GM18519 (cell line): ENCODE results near the gene WRNIP1.

Experiments
- ATAC-seq: cut with Tn5 transposase; IDR thresholded peaks from one replicate; pipeline ENCODE4 v1.9.1; 2021; ENCODE audit warnings: mild to moderate bottlenecking, moderate library complexity; ENCODE audit not compliant: unreplicated experiment, low FRiP score

Gene WRNIP1

DNA sequence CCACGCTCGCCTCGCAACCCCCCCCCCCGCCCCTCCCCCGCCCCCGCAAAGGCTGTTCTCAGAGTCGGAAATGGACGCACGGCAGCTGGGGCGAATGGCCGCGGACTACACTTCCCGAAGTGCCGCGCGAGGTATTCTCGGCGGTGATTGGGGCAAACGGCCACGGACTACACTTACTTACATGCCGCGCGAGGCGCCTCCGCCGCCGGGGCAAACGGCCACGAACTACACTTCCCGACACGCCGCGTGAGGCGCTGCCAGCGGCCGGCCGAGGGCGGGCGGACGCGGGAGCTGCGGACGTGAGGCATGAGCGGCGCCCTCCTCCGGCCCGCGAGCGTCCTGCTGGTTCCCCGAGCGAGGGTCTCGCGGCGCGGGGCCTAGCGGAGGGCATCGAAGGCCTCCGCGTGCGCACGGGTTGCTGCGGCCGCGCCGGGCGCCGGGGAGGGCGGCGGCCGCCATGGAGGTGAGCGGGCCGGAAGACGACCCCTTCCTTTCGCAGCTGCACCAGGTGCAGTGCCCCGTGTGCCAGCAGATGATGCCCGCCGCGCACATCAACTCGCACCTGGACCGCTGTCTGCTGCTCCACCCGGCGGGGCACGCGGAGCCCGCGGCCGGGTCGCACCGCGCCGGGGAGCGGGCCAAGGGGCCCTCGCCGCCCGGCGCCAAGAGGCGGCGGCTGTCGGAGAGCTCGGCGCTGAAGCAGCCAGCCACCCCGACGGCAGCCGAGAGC, at the start of gene WRNIP1:
WRNIP1 (plus strand) TSS at position 228 of the 730 bp plus-strand sequence; CDS start at position 458, 230 bp downstream.
- peak; percentile 82 for ATAC-seq

DNA sequence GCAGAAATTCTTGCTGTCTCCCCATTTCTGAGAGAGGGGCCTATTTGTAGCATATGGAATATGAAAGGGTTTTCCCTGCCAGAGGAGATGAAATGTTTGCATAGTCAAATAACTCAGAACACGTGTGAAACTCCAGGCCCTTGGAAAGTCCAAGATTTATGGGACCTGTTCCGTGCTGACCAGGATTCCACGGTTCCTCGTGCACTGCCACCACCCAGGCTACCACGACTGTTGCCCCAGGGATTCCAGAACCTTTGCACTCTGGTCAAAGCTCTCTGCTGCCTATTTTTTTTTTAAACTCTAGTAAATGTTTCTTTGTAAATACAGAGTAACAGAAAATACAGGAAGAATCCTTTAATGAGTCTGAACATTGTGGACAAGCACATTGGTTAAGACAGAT, 49.5 kb upstream of the WRNIP1 start:
- no peak for ATAC-seq

DNA sequence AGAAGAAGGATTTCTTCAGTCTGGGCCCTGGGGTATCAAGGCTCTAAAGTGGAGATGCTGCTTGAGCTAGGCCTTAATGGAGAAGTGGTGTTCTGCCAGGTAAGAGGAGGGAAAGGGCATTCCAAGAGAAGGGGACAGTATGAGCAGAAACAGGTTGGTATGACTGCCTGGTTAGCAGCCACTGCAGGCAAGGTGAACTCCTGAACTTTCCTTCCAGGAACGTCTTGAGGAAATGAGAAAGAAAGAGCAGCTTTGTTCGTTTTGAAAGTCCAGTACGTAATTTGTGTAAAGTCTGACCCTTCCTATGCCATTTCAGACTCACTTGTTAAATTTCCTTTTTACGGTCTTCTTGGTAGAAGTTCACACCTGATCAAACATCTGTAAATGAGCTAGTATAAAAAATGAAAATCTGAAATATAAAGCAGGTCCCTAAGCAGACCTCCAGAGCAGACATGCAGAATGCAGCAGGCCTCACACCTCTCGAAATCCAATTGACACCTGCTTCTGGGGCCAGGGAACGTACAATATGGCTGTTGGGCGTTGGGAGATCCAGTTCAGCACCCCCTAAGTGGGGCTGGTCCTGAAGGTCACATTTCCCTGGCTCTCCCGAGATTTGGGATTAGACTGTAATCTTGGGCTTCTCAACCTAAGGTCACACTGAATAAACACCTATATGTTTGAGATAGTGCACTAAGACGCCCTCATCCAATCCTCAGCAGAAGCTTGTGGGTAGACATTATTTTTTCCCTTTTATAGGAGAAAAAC, 48.1 kb upstream of the WRNIP1 start:
- no peak for ATAC-seq

DNA sequence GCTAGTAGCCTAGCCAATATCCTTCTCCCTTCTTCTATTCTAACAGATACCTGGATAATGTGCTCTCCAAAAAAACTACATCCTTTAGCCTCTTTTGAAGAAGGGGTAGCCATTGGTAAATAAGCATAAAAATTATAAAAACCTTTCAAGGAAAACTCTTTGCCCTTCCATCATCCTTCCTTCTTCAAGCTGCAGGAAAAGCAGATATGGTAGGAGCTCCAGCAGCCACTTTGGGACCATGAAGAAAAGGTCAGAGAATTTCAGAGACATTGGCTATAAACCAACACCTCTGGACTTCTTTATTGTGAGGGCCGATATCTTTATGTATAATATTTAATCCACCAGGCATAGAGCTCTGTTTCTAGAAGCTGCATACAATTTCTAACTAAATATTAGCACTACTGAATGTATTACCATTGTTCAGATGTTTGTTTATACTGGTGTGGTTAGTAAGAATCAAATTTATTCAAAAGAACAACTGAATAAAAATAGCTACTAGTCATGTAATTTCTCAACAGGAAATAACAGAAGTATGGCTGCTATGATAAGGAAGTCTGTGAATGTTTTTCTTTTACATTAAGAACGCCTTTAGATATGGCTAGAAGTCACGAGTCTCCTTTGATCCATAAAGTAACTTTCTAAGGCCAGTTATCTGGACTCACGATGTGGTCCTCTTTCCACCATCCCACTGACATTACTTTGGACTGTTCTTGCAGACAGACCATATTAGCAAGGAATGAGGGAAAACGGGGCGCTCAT, 46.7 kb upstream of the WRNIP1 start:
- no peak for ATAC-seq

DNA sequence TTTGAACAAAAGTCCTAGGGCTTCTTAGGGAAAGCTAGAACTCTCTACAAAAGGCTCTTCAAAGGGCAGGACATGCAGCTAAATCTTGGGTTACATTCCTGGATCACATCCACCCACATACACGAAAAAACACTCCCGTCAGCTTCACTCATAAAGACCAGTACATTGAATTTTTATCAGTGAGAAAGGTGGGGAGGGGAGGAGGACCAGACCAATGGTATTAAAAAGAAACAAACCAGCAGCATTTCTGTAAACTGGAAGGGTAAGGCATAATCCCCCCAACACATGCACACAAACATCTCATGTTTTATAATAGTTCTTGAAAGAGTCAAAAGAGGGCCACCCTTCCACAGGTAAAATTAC, 46.1 kb upstream of the WRNIP1 start:
- no peak for ATAC-seq

DNA sequence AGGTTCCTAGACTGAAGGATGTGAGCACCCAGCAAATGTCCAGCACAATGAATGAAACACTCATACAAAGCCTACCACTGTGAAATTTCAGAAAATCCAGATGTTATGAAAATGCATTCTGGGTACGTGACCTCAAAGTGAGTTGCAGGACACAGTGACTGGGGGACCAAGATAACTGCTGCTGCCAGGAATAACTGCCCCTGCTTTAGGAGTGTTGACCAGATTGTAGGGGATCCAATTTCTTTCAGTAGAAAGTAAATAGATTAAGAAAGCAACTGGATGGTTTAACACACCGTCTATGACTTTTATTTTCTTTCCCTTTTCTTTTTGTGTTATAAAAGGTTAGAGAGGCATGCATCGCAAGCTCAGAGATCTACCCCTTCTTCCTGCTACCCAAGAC, 44.0 kb upstream of the WRNIP1 start:
- ATAC-seq, result no peak

DNA sequence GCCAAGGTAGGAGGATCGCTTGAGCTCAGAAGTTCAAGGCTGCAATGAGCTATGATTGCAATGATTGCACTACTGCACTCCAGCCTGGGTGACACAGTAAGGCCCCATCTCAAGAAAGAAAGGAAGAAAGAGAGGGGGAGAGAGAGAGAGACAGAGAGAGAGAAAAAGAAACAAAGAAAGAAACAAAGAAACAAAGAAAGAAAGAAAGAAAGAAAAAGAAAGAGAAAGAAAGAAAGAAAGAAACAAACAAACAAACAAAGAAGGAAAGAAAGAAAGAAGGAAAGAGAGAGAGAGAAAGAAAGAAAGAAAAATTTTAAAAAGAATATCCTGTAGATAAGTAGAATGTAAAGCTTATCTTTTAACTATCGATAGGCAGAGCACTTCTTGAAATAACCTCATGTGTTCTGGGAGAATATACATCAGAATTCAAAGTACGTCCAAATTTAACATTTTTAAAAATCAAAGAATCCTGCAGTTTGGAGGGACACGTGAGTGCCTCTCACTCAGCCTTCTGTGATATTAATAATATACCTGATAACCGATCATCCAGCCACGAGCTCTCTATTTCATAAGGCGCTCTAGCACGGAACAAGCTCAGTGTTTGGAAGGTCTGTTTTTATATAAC, 39.7 kb upstream of the WRNIP1 start:
- ATAC-seq, result no peak

DNA sequence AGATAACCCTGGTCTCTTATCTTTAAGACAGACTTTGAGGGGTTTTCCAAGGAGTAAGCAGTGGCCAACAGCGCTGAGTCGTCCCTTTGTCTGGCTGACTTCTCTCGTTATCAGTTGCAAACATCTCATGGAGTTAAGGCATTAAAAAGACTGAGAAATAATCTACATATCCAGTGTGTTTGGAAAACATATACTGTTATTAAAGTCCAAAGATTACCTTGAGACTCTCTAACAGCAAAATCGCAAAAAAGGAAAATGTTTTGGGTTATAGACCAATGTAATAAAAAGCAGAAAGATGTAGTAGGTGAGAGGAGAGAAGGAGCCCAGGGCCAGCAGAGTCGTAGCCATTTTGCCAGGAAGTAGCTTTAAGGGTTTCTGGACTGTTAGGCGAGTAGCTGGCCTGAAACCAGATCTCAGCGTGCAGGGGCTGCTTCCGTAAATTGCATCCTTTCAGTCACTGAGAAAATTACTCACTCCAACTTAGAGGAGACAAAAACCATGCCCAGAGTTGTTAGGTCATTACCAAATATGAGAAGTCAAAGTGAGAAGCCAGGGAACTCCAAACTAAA, 39.1 kb upstream of the WRNIP1 start:
- no peak for ATAC-seq

DNA sequence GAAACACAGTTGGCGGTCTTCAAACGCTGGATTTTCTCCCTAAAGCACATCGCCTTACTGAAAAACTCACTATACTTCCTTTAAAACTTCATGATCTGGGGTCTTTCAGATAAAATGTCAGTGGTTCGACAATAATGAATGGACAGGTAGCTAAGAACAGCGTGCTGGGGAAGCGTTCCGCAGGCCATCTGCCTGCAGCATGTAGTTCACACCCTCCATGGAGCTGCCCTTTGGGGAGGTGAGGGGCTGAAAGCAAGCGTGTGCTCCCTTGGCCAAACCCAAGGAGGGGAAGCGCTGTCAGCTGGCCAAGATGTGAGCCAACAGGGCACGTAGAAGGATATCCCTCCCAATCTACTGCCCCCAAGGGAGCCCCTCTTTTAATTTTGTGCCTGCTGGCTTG, 35.3 kb upstream of the WRNIP1 start:
- no peak for ATAC-seq

DNA sequence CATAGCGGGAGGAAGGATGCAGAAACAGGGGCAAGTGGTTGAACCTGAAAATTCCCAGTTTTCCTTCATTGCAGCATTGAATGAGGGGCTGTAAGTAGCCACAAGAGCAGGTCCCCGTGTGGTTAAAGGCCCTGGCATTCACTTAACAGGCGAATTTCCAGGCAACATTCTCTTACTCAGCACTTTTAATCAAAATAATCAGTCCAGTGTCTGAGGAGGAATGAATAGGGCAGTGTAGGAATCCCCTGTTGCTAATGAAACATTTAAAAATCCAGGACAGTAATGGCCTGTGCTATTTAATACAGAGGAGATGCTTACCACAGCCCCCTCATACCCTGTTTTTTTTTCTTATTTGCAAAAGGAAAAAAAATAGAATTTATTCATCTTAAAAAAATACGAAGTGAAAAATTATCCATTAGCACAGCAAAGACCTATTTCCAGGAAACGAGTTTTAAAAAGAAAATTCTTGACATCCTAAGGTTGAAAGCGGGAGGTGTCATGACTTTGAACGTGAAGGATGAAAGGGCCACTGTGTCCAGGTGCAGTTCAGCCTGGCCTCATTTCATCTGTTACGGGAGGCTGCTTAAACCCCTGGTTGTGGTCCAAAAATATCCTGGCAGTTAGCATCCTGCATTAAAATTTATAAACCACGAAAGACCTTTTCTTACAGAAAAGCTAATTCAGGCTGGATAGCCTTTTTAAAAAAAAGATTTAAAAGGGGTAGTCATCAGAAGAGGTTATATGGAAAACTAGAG, 34.7 kb upstream of the WRNIP1 start:
- ATAC-seq, result no peak

DNA sequence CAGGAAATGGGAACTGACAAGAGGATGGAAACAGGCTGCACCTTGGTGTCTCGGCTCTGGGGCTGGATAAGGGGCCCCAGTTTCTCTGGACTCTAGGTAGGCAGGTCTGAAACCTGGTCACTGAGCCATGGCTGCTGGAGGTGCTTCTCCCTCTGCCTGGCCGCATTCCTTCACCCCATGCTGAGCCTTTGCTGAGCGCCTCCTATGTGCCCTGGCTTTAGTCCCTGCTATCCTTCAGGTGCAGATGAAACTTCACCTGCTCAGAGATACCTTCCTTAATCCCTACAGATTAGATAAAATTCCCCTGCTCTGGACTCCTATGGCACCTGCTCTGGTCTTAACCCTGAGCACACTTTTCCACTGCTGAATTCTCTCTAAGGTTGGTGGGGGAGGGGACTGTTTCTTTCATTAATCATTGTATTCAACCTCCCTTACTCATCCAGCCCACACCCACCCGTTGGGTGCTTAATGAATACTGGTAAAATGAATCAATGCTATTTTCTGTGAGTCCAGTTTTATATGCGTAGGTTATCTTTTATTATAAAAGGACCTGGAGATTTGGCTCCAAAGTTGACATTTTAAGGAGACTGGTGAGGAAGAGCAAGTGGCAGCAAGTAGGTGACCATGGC, 33.8 kb upstream of the WRNIP1 start:
- no peak for ATAC-seq

DNA sequence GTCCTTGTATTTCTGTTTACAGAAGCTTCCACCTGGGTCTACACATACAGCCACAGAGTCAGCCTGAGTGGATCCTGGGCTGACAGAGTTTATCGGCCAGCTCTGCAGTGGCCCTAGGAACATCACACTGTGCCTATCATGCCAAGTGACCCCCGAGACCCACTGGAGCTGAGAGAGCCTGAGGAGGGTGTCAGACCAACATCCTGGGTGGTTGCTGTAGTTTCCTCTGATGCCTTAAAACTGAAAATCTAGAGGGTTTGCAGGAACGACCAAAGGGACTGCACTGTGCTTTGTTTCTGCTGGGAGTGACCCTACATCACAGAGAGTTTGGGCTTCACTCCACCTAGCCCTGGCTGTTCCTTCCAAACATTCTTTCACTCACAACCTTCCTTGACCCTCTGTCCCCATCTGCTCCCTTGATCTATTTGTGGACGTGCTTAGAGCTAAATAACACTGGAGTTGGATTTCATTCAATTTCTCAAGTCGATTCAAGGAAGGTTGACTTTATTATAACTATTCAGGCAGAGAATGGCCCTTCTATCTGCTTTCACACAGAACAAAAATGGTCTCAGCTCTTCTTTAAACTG, 32.6 kb upstream of the WRNIP1 start:
- ATAC-seq, result no peak

DNA sequence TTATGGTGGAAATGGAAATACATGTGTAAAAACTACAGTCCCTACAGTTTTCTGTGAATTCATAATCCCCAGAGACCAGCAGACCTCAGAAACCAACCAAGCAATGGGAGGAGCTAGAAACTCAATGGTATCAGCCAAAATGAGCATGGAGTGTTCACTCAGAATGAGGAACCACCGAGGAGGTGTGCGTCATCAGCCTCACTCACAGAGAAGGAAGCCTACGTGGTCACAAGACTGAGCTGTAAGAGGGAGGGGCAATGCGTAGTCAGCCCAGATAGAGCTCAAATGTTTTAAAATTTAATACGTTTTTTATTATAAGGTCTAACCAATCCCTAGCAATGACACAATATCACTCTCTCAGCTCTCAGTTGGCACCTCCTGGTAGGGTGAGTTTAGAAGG, 31.9 kb upstream of the WRNIP1 start:
- peak; percentile 88 for ATAC-seq

DNA sequence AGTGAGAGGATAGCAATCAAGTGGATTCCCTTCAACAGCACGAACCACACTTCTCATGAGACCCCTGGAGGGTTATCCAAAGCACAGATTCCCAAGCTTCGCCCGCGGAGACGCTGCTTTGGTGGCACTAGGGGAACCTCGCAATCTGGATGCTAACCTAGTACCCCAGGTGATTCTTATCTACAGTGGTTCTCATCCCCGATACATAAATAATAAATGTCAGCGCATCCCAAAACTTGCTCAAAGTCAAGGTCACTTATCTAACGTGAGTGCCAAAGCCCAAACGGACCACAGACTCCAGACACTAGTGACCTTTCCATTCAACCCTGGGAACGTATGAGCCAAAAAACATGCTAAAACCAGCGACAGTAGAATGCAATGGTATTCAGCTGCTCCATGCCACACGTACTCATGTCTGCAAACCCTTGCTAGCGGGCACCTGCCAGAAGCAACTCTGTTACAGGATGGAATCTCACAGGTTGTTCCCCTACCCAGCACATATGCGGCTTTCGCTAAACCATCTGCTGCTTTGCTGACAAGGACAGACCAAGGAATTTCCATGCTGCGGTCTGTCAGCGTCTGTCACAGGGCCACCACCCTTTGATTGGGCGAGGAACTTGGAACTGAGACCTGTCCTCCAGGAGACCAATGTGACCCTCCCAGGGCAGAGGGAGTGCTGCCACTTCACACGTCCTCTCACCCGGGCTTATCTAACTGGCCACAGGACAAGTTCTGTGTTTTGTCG, 31.3 kb upstream of the WRNIP1 start:
- ATAC-seq, result no peak

DNA sequence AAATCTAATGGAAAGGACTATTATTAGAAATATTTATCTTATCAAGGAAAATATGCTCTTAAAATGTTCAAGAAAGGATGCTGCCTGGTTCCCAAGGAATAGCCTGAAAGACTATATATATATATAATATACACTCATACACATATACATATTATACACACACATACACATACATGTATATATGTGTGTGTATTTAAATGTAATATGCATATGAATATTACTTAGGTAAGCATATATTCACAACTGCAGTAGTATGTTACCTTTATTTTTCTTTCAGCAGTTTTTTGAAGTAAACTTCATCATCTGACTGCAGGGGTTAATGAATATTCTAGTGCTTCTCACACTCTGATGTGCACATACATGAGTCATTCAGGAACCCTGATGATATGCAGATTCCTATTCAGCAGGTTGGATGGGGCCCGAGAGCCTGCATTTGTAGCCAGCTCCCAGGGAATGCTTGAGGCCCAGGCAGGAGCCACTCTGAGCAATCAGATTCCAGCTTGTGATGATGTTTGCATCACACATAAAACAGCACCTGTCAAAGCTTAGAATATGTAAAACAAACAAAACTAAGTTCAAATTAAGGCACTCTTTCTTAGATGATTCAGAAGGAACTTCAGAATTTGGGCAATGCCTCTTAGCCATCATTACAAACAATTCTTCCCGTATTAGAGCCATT, 30.6 kb upstream of the WRNIP1 start:
- ATAC-seq, result no peak

DNA sequence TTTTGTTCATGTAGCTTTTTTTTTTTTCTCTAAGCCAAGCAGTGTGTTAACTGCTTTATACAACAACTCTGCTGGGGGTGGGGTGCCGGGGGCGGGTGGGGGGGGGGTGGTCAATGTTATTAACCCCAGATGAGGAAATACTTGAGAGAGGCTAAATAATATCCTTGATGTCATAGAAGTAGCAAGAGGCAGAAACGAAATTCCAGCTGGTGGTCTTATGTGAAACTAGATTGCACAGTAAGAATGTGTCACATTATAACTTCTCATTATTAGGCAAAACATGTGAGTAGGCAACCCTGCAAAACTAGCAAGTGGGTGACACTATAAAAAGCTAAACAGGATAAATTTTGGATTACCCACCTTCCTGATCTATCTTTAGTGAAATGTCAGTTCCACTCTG, 27.3 kb upstream of the WRNIP1 start:
- ATAC-seq, result no peak

DNA sequence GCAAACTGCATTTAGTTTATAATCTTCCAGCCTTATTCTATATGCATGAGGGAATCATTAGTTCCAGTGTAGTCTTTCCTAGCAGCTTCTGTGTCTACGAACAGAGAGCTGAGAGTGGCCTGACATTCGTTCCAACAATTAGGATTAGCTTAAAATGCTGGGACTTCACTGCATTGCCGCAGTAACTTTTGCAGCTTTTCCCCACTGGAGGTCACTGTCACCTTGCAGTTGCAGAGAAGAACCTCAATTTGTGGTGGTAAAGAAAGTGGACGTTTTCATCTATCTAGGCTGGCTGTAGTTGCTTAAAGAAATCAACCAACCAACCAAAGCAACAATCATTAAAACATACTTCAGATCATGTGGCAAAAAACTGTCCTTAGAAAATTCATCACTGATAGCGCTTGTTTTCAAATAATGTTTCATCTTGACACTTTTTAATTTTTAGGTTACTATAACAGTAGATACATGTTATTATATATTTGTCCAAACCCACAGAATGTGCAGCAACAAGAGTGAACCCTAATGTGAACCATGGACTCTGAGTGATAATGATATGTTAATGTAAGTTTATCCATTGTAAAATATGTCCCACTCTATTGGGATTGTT, 26.7 kb upstream of the WRNIP1 start:
- peak; percentile 46 for ATAC-seq
